ENCODE measurements around the gene INPP4A.
A peak's percentile ranks its signal among the peaks of the same experiment; 100 is the strongest.

Gene INPP4A

DNA sequence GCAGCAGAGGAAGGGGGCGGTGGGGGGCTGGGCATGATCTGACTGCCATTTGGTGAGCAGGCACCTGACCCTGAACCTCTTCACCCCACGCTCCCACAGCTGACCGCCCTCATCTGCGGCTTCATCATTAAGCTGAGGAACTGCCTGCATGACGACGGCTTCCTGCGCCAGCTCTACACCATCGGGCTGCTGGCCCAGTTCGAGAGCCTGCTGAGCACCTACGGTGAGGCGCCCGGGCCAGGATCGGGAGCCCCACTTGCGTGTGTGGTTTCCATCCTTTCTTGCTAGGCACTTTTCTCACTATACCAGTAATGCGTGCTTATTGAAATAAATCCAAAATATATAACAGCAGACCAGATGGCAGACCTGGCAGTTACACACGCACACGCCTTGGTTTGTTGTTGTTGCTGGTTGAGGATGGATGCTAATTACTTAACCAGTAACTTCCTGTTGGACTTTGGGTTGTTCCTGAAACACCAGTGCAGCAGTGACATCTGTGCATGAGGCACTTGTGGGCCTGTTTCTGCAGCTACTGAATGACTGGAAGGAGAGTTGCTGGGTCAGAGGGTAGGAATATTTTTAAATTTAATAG is 120.0 kb downstream of the INPP4A start:
- Histone ChIP-seq H3K27ac (ENCODE audit: poor library complexity, severe bottlenecking) (no peak overlapping the region), H3K9me3 (ENCODE audit: severe bottlenecking) (no peaks in the 10 kb centered on the region), H3K4me3 (ENCODE audit: severe bottlenecking) (no peak overlapping the region), H3K27me3 (ENCODE audit: insufficient read depth, poor library complexity, severe bottlenecking) (no peaks in the 10 kb centered on the region), H3K36me3 (ENCODE audit: low read depth) (peaks cover 16% of the 10 kb centered on the region; the same call in 1 of the 2 replicates), H3K4me1 (ENCODE audit: insufficient read depth, poor library complexity, severe bottlenecking) (no peaks in the 10 kb centered on the region)
- ATAC-seq (ENCODE audit: low read depth) (no peak), DNase-seq (ENCODE audit: low spot score) (no peak)
- TF ChIP-seq CTCF (IDR thresholded peaks at IDR 0.05; ENCODE audit: poor library complexity, severe bottlenecking): no peak

DNA sequence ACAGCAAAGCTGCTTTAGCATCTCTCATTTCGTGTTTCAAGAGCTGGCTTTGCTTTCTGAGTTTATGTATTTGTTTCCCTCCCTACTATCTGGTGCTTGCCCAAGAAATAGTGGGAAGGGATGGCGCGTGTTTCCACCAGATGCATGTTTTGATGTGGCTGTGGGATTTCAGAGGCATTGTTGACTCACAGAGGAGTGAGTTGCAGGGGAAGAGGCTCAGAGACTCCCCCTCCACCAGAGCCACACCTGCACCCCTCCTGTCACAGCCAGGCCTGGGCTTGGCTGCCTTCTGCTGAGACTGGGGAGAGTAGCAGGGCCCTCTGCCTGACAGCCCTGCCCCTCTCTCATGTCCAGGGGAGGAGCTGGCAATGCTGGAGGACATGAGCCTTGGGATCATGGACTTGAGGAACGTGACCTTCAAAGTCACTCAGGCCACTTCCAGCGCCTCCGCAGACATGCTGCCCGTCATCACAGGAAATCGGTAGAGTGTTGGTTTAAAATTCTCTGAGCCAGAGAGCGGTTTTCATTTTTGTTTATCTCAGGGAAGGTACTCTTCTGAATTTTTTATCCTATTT is 120.7 kb downstream of the INPP4A start:
- TF ChIP-seq CTCF (IDR thresholded peaks at IDR 0.05; ENCODE audit: poor library complexity, severe bottlenecking): no peak
- H3K36me3 ChIP-seq (ENCODE audit: low read depth): peaks cover 16% of the 10 kb centered on the region; the same call in 1 of the 2 replicates
- ATAC-seq (ENCODE audit: low read depth): no peak
- no peak overlapping the region for H3K27ac ChIP-seq (ENCODE audit: poor library complexity, severe bottlenecking)
- no peaks in the 10 kb centered on the region for H3K27me3 ChIP-seq (ENCODE audit: insufficient read depth, poor library complexity, severe bottlenecking)
- no peak for DNase-seq (ENCODE audit: low spot score)
- no peaks in the 10 kb centered on the region for H3K9me3 ChIP-seq (ENCODE audit: severe bottlenecking)
- no peaks in the 10 kb centered on the region for H3K4me1 ChIP-seq (ENCODE audit: insufficient read depth, poor library complexity, severe bottlenecking)
- no peak overlapping the region for H3K4me3 ChIP-seq (ENCODE audit: severe bottlenecking)

DNA sequence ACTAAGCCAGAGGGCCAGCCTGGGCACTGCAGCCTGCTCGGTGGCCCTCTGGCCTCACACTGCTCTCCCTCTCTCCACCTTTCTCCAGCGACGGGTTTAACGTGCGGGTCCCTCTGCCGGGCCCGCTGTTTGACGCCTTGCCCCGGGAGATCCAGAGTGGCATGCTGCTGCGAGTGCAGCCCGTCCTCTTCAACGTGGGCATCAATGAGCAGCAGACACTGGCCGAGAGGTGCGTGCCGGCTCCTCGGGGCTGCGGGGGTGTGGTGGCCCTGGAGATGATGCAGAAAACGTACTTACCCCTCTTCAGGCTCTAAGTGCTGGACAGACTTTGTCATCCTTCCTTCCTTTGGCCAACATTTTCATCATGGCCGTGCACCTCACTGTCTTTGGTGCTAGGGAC is 121.3 kb downstream of the INPP4A start:
- H3K27me3 ChIP-seq (ENCODE audit: insufficient read depth, poor library complexity, severe bottlenecking): no peaks in the 10 kb centered on the region
- peaks cover 16% of the 10 kb centered on the region; the same call in 1 of the 2 replicates for H3K36me3 ChIP-seq (ENCODE audit: low read depth)
- no peak overlapping the region for H3K4me3 ChIP-seq (ENCODE audit: severe bottlenecking)
- no peak for DNase-seq (ENCODE audit: low spot score)
- no peak overlapping the region for H3K27ac ChIP-seq (ENCODE audit: poor library complexity, severe bottlenecking)
- TF ChIP-seq CTCF (IDR thresholded peaks at IDR 0.05; ENCODE audit: poor library complexity, severe bottlenecking): no peak
- no peak for ATAC-seq (ENCODE audit: low read depth)
- no peaks in the 10 kb centered on the region for H3K4me1 ChIP-seq (ENCODE audit: insufficient read depth, poor library complexity, severe bottlenecking)
- no peaks in the 10 kb centered on the region for H3K9me3 ChIP-seq (ENCODE audit: severe bottlenecking)

DNA sequence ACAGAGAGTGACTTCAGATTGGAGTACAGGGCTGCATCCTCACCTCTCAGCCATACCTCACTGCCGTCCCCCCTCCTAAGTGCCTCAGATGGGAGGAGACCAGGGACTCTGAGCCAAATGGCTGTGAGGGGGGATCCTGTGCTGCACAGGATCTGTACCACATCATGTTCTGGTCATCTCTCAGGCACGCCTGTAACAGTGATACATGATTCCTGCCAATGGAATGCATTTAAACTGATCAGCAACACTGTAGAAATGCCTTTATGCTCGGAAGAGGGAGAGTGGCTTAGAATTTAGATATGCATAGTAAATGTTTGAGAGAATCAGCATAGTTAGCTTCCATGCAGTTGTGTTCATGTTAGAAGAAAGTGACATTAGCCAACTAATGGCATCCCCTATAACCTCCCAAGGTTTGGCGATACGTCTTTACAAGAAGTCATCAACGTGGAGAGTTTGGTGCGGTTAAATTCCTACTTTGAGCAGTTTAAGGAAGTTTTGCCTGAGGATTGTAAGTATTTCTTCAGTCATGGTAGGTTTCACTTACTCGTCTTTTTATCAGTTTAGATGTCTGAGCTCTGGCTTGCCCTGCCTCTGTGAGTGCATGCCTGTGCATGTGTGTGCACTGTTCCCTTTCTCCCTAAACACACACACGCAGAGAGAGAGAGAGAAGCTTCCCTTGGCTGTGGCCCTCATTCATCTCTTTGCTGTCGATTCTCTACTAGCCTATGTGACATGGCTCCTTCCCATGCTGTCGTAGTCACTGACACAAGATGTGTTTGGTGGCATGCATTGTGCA is 123.7 kb downstream of the INPP4A start:
- Histone ChIP-seq H3K9me3 (ENCODE audit: severe bottlenecking) (no peaks in the 10 kb centered on the region), H3K4me3 (ENCODE audit: severe bottlenecking) (no peak overlapping the region), H3K27ac (ENCODE audit: poor library complexity, severe bottlenecking) (no peak overlapping the region), H3K27me3 (ENCODE audit: insufficient read depth, poor library complexity, severe bottlenecking) (no peaks in the 10 kb centered on the region), H3K36me3 (ENCODE audit: low read depth) (peaks cover 16% of the 10 kb centered on the region; the same call in 1 of the 2 replicates), H3K4me1 (ENCODE audit: insufficient read depth, poor library complexity, severe bottlenecking) (no peaks in the 10 kb centered on the region)
- DNase-seq (ENCODE audit: low spot score): no peak
- ATAC-seq (ENCODE audit: low read depth): peak; percentile 63; the same call in 2 of the 3 replicates
- no peak for TF ChIP-seq CTCF (IDR thresholded peaks at IDR 0.05; ENCODE audit: poor library complexity, severe bottlenecking)

All from RWPE2 (cell line).